ENCODE results near the gene FZD2. TPM values are rescaled to one million over a fixed set of nuclear protein-coding genes. Genes with fewer than 3 reads are reported as not detected.

The FZD2 gene
- total RNA-seq, 1 experiment from 2014 or later = 12.8 TPM

DNA sequence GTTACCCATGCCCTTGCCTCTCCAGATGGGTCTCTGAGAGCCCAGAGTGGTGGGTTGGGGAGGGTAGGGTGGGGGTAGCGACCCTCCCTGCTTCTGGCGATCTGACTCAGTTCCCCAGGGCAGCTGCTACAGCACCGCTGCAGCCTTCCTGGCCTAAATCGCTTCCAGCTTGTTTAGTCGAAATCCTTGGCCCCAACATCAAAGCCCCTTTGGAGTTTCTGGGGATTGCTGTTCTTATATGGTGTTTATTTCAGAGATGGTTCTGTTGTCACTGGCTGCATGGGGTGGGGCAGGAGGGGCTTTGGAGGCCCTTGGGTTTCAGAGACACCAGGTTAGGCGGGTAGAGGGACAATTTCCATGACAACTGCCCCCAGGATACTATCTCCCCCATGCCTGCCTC is 35.9 kb downstream of the FZD2 start:
- no peak overlapping the region for H2AFZ ChIP-seq (ENCODE audit: low read depth, low read length, poor library complexity, severe bottlenecking)
- ChIA-PET POLR2A (no interaction called here), RAD21 (ENCODE audit: low non-redundant PET in 1 of 2, low total read pairs in 2 of 2, uncharacterized antibody in 2 of 2, unreplicated experiment in 2 of 2) (no interaction called here), CTCF (no interaction called here)
- H3K79me2 ChIP-seq (ENCODE audit: insufficient read depth, low read length) = no peaks in the 10 kb centered on the region
- H4K20me1 ChIP-seq (ENCODE audit: insufficient read depth) = no peaks in the 10 kb centered on the region
- no peak overlapping the region for H3K4me2 ChIP-seq (ENCODE audit: low read length)
- no peak overlapping the region for H3K27ac ChIP-seq (ENCODE audit: low read depth, low read length)
- DNase-seq (ENCODE audit: low read depth, low spot score) (no peak), ATAC-seq (no peak)
- H3K36me3 ChIP-seq (ENCODE audit: control insufficient read depth in 1 of 2, insufficient read depth in 2 of 2, low read length in 2 of 2) = no peaks in the 10 kb centered on the region
- H3K9me2 ChIP-seq (ENCODE audit: insufficient read depth) = no peaks in the 10 kb centered on the region
- H3K9me3 ChIP-seq (ENCODE audit: control insufficient read depth in 1 of 2, insufficient read depth in 1 of 2, low read depth in 1 of 2, low read length in 2 of 2) = no peaks in the 10 kb centered on the region
- H3K4me3 ChIP-seq (replicated peaks in 1 of 2; ENCODE audit: low read depth in 1 of 2, low read length in 2 of 2) = no peak overlapping the region
- no peak overlapping the region for H3K9ac ChIP-seq (ENCODE audit: low read length)
- BruUV-seq (replicated peaks) = no TSS peak
- intact Hi-C loops (cut with micrococcal nuclease) = no loop called here
- no peaks in the 10 kb centered on the region for H3K4me1 ChIP-seq (ENCODE audit: control insufficient read depth in 1 of 2, insufficient read depth in 2 of 2, low read length in 2 of 2)
- peaks cover 4% of the 10 kb centered on the region; the same call in 1 of the 2 replicates for H3K27me3 ChIP-seq (ENCODE audit: insufficient read depth, low read length)
- no peak for TF ChIP-seq ZNF274 (IDR thresholded peaks at IDR 0.05; ENCODE audit: low read depth, low read length)
- no peak for TF ChIP-seq EGR1 (IDR thresholded peaks at IDR 0.05; ENCODE audit: low read depth)
- no peak for TF ChIP-seq CTCF (IDR thresholded peaks at IDR 0.05 in 2 of 3, conservative IDR thresholded peaks at IDR 0.05 in 1 of 3; ENCODE audit: borderline replicate concordance in 1 of 3, insufficient read depth in 1 of 3, low read depth in 2 of 3, low read length in 2 of 3)
- no peak for TF ChIP-seq TCF7L2 (IDR thresholded peaks at IDR 0.05; ENCODE audit: borderline replicate concordance, extremely low read depth, insufficient read depth, insufficient read length)
- no peak for TF ChIP-seq EZH2phosphoT487 (IDR thresholded peaks at IDR 0.05; ENCODE audit: borderline replicate concordance)
- TF ChIP-seq SRF (IDR thresholded peaks at IDR 0.05; ENCODE audit: low read depth) = no peak
- TF ChIP-seq REST (IDR thresholded peaks at IDR 0.05; ENCODE audit: low read depth) = no peak
- TF ChIP-seq, protein P1, sequence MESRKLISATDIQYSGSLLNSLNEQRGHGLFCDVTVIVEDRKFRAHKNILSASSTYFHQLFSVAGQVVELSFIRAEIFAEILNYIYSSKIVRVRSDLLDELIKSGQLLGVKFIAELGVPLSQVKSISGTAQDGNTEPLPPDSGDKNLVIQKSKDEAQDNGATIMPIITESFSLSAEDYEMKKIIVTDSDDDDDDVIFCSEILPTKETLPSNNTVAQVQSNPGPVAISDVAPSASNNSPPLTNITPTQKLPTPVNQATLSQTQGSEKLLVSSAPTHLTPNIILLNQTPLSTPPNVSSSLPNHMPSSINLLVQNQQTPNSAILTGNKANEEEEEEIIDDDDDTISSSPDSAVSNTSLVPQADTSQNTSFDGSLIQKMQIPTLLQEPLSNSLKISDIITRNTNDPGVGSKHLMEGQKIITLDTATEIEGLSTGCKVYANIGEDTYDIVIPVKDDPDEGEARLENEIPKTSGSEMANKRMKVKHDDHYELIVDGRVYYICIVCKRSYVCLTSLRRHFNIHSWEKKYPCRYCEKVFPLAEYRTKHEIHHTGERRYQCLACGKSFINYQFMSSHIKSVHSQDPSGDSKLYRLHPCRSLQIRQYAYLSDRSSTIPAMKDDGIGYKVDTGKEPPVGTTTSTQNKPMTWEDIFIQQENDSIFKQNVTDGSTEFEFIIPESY (IDR thresholded peaks at IDR 0.05; ENCODE audit: extremely low read depth, insufficient replicate concordance, low read length) = no peak
- TF ChIP-seq YY1 (IDR thresholded peaks at IDR 0.05; ENCODE audit: extremely low read depth, insufficient replicate concordance, low read depth, low read length) = no peak
- TF ChIP-seq CBX3 (IDR thresholded peaks at IDR 0.05; ENCODE audit: low read depth) = no peak
- TF ChIP-seq JUND (IDR thresholded peaks at IDR 0.05) = no peak
- TF ChIP-seq ATF3 (IDR thresholded peaks at IDR 0.05) = no peak
- TF ChIP-seq ZFX (IDR thresholded peaks at IDR 0.05) = no peak
- no peak for TF ChIP-seq FOSL1 (IDR thresholded peaks at IDR 0.05; ENCODE audit: low read depth)
- TF ChIP-seq POLR2AphosphoS5 (IDR thresholded peaks at IDR 0.05; ENCODE audit: low read depth, low read length) = no peak
- no peak for TF ChIP-seq EZH2 (IDR thresholded peaks at IDR 0.05)
- TF ChIP-seq POLR2A (IDR thresholded peaks at IDR 0.05; ENCODE audit: borderline replicate concordance, extremely low read depth, insufficient read depth, insufficient read length) = no peak
- TF ChIP-seq ELF1 (IDR thresholded peaks at IDR 0.05; ENCODE audit: borderline replicate concordance, low read depth) = no peak
- no peak for TF ChIP-seq SIN3A (IDR thresholded peaks at IDR 0.05; ENCODE audit: low read depth)

Measured in HCT116 (cell line).